HG02970 (cell line): ENCODE results near the gene OPA1.

Experiments used
- ATAC-seq: cut with Tn5 transposase; IDR thresholded peaks from one replicate; pipeline ENCODE4 v1.9.1; 2021; ENCODE audit warnings: mild to moderate bottlenecking, moderate library complexity, moderate number of reproducible peaks; ENCODE audit not compliant: unreplicated experiment, low FRiP score

The OPA1 gene

DNA sequence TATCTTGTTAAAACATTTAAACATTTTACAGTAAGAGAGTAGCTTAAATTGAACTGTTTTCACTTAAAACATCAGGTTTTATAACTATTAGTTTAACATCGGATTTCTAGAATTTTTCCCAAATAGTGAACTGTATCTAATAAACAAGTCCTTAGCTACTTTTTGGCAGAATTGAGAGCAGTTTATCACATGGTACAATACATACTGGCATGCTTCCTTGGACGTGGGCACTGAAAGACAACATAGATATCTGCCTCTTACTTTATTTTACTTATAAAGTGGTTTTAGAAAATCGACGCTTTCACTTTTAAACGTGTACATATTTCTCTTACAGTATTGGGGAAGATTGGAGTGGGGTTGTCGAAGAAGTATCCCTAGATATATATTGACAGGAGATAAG, 52.8 kb downstream of the OPA1 start:
- ATAC-seq = no peak

DNA sequence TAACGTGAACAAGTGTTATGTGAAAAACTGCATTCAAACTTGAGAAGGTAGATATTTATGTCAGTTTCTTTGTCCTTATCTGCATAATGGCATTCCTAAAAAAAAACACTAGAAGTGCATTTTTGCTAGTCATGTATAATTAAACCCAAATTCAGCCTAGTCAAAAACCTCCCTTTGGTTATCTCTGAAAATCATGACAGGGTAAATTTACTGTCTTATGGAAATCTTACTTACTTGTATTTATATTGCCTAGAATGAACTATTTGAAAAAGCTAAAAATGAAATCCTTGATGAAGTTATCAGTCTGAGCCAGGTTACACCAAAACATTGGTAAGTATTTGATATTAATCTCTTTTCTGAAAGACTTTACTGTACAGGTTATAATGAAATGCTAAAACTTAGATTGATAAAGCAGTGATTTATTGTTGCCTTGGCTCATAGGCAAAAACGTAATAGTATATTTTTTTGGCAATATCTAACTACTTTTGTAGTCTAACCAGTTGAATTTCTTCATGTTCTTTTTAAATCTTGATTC, 55.6 kb downstream of the OPA1 start:
- ATAC-seq = no peak

- no peak for ATAC-seq
Measured at GRCh38 chr3:193650585-193650984, 57.6 kb downstream of the OPA1 start.

- no peak for ATAC-seq
Measured at GRCh38 chr3:193655831-193656433, 62.9 kb downstream of the OPA1 start.

GRCh38 chr3:193656445-193656844, 63.4 kb downstream of the OPA1 start:
- no peak for ATAC-seq

DNA sequence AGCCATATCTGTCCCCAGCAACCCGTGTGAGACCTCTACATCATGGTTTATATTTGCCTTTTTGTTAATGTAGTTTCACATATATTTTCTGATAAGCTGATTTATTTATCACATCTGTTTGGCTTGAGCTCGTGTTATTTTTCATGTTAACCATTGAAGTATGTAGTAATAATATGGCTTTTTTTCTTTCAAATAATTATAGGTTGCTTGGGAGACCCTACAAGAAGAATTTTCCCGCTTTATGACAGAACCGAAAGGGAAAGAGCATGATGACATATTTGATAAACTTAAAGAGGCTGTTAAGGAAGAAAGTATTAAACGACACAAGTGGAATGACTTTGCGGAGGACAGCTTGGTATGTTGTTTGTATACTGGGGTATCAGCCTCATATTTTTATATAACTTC, 63.9 kb downstream of the OPA1 start:
- ATAC-seq = no peak

- ATAC-seq = no peak
Measured at GRCh38 chr3:193660171-193660570, 67.2 kb downstream of the OPA1 start.

GRCh38 chr3:193660698-193661411, 67.8 kb downstream of the OPA1 start:
- ATAC-seq = no peak

- ATAC-seq = no peak
Measured at GRCh38 chr3:193662757-193663322, 69.8 kb downstream of the OPA1 start.

GRCh38 chr3:193665370-193665989, 72.5 kb downstream of the OPA1 start:
- no peak for ATAC-seq

DNA sequence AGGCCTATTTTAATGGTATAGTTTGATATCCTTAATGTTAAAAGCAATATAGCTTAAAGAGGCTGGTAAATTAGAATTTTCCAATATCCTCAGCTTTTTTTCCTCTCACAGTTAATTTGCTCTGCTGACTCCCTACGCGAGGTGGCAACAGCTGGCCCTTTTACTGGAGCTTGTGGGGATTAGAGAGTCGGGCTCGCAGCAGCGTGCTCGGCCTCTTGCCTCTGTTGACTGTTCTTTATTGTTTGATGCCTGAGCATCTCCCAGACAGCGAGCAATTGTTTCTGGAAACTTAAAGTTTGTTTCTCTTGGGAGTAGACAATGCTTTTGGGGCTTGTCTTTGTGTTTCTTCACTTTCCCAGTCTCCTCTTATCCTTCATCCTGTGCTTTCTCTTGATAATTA, 80.8 kb downstream of the OPA1 start:
- ATAC-seq = no peak

- no peak for ATAC-seq
Measured at GRCh38 chr3:193674714-193675113, 81.7 kb downstream of the OPA1 start.

DNA sequence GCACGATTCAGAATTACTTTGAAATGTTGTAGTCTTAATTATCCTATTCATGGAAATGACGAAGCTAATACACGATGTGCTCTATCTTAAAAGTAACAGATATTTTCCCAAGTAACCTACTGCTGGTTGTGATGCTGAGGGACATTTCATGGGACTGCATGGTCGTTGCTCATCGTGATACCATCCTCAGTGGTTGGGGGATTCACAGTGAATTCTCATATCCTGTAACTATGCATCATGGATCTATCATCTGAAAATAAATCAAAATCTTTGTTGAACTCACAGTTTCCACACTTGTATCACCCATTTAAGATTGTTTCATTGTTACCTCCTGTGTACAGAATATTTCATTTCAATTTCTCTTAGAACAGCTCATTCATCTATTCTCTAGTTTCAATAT, 84.7 kb downstream of the OPA1 start:
- ATAC-seq = no peak

- no peak for ATAC-seq
Measured at GRCh38 chr3:193680220-193680619, 87.2 kb downstream of the OPA1 start.

DNA sequence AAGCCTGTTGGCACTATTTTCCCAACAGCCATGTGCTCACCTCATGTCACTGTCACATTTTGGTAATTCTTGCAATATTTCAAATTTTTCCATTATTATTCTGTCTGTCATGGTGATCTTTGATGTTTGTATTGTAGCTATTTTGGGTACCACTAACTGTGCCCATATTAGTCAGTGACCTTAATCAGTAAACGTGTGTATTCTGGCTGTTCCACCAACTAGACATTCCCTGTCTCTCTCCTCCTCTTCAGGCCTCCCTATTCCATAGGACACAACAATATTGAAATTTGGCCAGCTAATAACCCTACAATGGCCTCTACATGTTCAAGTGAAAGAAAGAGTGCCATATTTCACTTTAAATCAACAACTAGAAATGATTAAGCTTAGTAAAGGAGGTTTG, 88.6 kb downstream of the OPA1 start:
- ATAC-seq = no peak

DNA sequence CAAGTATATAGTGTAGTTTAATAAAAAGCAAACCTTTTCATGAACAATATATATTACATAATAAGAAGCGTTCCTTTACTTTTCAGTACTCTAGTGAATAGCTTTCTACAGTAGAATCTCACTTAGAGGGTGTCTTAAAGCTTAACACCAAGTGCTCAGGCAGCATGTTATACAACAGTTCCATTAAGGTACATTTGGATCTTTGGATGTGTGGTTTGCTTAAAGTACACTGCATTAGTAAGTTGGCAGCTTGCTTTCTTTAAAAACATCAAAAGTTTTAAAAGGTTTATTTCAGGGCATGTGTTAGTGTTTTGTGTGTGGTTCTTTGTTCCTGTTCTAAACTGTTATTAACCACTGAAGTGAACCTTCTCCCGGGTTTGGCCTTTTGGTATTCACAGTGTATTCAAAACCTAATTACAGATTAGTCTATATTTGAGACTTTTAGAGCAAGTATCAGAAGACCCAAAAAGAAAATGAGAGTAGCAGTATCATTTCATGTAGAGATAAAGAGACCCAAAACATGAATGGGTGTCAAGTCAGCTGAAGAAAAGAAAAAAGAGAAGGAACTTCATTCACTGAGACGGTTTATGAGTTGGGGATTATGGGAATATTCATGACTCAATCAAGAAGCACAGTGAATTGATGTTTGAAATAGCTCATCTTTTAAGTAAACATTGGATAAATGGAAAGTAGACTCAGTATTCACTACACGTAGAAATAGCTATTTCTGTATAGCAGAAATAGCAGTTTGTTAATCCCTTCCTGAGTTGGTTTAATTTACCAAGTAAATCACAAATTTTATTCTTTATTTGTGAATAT, 93.9 kb downstream of the OPA1 start:
- ATAC-seq = no peak

GRCh38 chr3:193688834-193689714, 96.1 kb downstream of the OPA1 start:
- ATAC-seq = no peak

GRCh38 chr3:193693774-193694173, 100.8 kb downstream of the OPA1 start:
- ATAC-seq = no peak

DNA sequence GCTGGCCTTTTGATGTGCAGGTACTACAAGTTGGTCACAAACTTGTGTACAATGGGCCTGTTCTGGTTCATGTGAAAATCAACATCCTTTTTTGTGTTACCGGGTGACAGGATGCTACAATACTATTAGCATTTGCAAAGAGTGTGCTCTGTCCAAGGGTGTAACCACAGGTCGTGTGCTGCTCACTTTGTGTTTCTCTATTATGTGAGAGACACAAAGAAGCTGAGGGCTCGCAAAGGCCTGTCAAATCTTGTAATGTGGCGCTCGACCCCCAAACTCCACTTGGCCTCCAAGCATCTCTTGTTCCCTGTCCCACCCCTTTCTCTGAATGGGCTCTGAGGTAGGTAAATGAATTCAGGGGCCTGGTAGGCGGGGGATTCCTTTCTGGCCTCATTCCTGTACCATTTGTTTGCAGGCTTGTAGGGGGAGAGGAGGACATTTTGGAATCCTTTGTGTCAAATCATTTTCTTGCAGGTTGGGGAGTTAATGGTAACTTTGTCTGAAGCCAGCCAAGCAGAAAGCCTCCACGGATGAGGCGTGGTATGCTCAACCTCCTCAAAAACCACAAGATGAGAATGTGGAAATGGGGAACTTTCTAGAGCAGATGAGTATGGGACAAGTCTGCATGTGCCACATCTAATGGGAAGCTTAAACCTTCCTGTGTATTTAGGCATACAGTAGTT, 109.1 kb downstream of the OPA1 start:
- no peak for ATAC-seq
